GM19043 (cell line): ENCODE data around the gene TBC1D3B.
A peak's percentile ranks its signal among the peaks of the same experiment; 100 is the strongest.
"Not testable (repeated sequence)": the region's sequence is repeated elsewhere in the genome, so short reads cannot be mapped to it uniquely, and the experiment has no call there.

Experiments
- ATAC-seq: cut with Tn5 transposase; IDR thresholded peaks from one replicate; pipeline ENCODE4 v1.9.1; 2021; ENCODE audit warnings: low read depth; ENCODE audit not compliant: unreplicated experiment

Gene TBC1D3B

DNA sequence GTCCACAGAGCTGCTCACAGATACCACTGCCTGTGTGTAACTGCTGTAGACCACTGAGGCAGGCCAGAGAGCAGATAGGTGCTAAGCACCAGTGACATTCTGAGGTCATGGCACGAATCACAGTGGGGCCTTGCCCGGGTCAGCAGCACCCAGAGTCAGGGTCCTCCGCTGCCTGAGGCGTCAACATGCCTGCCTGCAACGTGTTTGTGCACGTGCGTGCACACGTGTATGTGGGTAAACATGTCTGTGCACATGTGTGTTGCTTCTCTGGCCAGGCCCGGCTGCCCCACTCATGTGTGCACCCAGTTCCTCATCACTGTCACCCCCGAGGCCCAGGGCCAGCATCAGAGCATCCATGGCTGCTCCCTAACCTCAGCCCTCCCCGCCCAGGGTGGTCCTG lies at the start of gene TBC1D3B:
Gene TBC1D3B (minus strand): TSS at position 101 of the 400 bp plus-strand sequence. CDS start 1,586 bp downstream, outside the sequence.
- ATAC-seq, result not testable (repeated sequence)

DNA sequence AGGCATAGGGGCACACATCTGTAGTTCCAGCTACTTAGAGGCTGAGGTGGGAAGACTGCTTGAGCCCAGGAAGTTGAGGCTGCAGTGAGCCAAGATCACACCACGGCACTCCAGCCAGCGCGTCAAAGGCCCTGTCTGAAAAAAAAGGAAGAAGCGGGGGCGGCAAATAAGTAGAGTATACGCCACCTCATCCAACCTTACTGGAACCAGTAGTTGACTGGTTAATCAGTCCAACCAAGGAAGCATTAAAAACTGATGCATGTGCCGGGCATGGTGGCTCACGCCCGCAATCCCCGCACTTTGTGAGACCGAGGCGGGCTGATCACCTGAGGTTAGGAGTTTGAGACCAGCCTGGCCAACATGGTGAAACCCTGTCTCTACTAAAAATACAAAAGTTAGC lies 46.5 kb upstream of the TBC1D3B start:
- not testable (repeated sequence) for ATAC-seq

DNA sequence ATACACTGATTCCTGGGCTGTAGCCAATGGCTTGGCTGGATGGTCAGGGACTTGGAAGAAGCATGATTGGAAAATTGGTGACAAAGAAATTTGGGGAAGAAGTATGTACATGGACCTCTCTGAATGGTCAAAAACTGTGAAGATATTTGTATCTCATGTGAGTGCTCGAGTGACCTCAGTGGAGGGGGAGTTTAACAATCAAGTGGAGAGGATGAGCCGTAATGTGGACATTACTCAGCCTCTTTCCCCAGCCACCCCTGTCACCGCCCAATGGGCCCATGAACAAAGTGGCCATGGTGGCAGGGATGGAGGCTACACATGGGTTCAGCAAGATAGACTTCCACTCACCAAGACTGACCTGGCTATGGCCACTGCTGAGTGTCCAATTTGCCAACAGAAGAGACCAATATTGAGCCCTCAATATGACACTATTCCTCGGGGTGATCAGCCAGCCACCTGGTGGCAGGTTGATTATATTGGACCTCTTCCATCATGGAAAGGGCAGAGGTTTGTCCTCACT lies 45.2 kb upstream of the TBC1D3B start:
- ATAC-seq, result not testable (repeated sequence)

DNA sequence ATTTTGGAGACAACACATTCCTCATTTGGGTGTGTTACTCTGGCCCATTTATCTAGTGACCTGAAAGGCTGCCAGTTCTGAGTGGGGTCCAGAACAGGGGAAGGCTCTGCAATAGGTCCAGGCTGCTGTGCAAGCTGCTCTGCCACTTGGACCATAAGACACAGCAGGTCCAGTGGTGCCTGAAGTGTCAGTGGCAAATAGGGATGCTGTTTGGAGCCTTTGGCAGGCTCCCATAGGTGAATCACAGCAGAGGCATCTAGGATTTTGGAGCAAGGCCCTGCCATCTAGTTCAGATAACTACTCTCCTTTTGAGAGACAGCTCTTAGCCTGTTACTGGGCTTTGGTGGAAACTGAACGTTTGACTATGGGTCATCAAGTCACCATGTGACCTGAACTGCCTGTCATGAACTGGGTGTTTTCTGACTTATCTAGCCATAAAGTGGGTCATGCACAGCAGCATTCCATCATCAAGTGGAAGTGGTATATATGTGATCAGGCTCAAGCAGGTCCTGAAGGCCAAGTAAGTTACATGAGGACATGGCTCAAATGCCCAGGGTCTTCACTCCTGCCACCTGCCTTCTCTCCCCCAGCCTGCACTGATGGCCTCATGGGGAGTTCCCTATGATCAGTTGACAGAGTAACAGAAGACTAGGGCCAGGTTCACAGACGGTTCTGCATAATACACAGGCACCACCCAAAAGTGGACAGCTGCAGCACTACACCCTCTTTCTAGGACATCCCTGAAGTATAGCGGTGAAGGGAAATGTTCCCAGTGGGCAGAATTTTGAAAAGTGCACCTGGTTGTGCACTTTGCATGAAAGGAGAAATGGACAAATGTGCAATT lies 44.5 kb upstream of the TBC1D3B start:
- not testable (repeated sequence) for ATAC-seq

DNA sequence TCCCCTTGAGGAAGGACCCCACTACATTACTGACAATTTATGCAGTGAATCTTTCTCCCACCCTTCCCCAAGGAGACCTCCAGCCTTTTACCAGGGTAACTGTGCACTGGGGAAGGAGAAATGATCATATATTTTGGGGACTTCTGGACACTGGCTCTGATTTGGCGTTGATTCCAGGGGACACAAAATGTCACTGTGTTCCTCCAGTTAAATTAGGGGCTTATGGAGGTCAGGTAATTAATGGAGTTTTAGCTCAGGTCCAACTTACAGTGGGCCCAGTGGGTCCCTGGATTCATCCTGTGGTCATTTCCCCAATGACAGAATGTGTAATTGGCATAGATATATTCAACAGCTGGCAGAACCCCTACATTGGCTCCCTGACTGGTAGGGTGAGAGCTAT lies 43.1 kb upstream of the TBC1D3B start:
- not testable (repeated sequence) for ATAC-seq

DNA sequence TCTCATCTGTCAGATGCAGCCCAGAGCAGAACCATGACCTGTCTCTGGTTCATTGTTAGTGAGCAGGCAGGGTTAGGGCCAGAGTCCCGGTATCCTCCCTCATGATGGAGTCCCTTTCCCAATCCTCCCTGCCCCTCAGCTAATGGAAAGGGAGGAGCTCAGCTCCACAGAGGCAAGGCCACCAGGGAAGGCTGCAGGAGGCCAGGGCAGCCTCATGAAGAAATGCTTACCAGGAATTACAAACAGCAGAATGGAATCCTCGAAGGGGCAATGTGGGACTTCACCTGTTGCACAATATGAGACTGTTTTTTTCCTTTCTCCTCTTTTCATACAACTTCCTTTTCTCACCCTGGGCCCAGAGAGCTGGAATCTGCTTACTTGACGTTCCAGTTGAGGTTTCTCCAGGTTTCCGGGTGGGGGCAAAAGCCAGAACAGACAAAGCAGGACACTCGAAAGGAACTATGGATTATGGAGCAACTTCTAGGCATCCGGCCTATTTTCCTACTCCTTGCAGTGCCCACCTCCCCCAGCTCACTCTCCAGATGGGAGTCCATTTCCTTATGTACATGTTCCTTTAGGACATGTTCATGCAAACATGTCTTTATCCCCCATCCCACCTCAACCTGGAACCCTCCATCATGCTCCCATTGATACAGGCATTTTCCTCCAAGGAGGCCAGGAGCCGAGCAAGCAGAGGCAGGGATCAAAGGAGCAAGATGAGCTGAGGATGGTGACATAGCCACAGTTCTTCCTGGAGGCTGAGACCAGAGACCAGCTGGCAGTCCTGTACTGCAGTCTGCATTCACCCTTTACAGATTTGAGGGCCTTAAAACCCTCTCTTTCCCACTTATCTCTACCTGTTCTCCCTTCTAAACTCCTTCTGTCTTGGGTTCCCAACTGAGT lies 39.2 kb upstream of the TBC1D3B start:
- ATAC-seq, result not testable (repeated sequence)

DNA sequence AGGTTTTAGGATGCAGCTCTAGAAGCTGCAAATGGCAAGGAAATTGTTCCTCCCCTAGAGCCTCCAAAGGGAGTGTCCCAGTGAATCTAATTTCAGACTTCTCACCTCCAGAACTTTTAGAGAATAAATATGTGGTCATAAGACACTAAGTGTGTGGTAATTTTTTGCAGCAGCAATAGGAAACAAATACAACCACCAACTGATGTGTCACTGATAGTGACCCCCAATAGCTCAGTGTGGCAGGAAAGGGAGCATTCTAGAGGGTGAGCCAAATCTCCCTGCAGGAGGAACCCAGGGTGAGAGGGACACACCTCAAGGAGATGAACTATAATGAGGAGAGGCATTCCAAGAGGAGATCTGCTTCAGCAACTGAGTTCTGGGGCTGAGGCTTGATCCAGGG lies 38.5 kb upstream of the TBC1D3B start:
- no peak for ATAC-seq

DNA sequence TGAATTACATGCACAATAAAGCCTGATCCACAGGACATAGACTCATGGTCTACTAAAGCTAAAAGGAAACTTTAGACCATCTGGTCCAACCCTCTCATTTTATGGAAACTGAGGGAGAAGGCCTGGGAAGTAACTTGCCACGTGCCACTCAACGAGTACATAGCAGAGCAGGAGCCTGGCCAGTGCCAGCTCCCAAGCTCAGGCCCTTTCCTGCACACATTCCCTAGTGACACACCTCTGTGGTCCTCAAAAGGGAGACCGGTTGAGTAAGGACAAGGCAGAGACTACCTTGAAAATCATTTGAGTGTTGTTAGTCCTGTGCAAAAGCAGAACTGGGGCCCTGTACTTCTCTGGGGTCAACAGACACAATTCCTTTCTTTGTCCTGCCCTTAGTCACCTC lies 37.3 kb upstream of the TBC1D3B start:
- no peak for ATAC-seq

DNA sequence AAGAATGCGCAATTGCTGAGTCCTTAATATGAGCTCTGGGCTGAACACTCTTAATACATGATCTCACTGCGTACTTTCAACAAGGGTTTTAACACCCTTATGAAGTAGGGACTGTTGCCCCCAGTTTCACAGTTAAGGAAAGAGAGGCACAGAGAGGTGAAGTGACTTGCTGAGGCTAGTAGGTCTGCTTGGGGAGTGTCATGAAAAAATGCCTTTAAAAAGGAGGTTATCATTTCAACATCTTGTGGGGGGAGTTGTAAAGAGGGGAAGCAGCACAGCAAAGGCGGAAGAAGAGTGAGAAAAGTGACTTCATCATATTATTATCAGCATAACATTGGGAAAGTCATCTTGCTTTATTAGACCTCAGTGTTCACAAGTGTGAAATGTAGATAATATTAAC lies 36.5 kb upstream of the TBC1D3B start:
- no peak for ATAC-seq

DNA sequence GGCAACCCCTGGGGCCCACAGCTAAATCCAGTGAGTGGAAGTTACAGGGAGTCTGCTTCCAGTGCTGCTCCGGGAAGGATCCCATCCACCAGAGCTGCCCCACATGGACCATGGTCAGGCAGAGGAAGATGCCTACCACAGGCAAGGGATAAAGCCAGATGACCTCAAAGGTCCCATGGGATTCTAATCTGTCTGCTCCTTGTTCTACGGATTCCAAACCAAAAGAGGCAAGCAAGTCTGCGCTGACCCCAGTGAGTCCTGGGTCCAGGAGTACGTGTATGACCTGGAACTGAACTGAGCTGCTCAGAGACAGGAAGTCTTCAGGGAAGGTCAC lies 35.8 kb upstream of the TBC1D3B start:
- no peak for ATAC-seq

DNA sequence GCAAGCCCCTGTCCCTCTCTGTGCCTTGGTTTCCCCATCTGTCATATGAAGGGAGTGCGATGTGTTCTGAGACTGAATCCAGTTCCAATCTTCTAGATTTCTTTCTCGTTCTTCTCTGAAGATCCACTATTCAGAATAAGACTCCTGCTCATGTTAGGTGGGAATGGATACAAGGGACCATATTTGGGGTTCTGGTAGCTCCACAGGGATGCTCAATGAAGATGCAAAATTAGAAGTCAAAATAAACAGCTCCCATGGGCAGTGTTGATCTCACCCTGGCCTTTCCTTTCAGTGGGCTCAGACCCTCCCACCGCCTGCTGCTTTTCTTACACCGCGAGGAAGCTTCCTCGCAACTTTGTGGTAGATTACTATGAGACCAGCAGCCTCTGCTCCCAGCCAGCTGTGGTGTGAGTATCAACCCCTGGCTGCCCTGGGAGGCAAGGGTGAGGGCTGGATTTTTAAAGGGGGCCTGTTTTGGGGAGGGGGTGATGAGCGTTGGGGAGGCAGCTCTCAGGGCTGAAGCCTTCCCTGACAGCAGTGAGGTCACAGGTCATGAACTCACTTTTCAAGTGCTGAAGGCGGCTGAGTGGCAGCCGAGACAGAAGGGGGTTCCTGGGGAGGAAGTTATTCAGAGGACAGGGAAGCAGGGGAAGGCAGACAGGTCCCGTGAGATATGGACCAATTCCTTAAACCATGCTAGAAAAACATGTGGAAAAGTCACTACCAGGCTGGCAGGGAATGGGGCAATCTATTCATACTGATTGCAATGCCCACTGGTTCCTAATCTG lies 35.2 kb upstream of the TBC1D3B start:
- ATAC-seq, result not testable (repeated sequence)

DNA sequence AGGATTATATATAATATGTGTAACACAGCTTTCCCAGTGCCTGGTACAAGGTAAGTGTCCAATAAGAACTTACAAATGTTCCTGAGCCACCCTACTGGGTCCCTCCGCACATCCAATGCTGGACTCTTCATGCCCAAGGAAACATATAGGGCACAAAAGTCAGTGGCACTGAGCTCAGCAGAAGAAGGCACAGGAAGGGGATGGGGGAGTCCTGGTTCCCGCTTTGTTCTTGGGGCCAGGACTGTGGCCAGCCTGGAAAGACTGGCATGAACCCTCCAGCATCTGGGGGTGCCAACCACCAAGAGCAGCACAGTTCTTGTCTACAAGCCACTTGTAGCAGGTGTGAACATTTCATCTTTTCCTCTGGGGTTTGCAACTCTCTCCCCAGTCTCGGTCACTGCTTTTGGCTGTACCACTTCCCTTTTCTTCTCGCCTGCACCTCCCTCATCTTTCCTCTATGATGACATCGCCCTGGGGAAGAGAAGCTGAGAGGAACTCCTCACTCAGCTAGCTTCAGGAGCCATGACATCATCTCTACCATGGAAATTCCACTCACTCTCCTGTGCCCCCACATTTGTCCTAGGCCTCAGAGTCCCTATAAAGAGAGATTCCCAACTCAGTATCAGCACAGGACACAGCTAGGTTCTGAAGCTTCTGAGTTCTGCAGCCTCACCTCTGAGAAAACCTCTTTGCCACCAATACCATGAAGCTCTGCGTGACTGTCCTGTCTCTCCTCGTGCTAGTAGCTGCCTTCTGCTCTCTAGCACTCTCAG lies 34.2 kb upstream of the TBC1D3B start, which contains the start of gene CCL4L2:
Gene CCL4L2 (plus strand): TSS at position 625 of the 773 bp plus-strand sequence.
- peak; percentile 66 for ATAC-seq

DNA sequence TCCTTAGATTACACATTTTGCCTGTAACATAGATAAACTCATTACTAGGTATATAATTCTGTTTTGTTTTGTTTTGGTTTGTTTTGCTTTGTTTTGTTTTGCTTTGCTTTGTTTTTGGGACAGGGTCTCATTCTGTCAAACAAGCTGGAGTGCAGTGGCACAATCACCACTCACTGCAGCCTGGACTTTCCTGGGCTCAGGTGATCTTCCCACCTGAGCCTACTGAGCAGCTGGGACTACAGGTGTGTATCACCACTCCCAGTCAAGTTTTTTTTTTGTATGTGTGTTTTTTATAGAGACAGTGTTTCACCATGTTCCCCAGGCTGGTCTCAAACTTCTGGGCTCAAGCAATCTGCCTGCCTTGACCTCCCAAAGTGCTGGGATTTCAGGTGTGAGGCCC lies 33.1 kb upstream of the TBC1D3B start:
- no peak for ATAC-seq

DNA sequence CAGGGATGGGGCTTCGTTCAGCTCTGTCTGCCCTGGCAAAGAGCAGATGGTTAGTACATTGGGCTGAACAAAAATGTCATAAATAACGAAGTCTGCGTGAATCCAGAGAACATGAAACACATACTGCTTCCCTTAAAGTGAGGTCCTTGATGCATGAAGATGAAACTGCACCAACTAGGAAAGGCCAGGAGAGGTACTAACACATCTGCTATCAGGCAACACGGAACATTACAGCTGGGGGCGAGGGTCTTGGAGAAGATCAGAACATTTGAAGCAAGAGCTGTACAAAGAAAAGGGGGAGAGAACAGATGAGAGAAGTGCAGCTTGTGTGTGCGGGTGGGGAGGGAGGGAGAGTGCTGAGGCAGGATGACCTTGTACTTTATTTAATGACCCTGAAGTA lies 30.9 kb upstream of the TBC1D3B start:
- not testable (repeated sequence) for ATAC-seq

DNA sequence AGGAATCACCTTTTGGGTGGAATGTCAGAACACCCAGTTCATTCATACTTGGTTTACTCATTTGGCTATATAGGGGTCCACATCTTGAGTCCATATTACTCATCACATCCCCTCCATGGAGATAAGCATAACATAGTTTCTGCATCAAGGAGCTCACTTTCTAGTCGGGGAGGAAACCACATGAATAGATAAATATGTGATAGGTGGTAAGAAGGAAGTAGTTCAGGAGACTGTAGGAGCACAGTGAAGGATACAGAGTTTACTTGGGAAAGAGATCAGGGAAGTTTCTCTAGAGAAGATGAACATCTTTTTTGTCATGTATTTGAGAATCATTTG lies 30.0 kb upstream of the TBC1D3B start:
- not testable (repeated sequence) for ATAC-seq

DNA sequence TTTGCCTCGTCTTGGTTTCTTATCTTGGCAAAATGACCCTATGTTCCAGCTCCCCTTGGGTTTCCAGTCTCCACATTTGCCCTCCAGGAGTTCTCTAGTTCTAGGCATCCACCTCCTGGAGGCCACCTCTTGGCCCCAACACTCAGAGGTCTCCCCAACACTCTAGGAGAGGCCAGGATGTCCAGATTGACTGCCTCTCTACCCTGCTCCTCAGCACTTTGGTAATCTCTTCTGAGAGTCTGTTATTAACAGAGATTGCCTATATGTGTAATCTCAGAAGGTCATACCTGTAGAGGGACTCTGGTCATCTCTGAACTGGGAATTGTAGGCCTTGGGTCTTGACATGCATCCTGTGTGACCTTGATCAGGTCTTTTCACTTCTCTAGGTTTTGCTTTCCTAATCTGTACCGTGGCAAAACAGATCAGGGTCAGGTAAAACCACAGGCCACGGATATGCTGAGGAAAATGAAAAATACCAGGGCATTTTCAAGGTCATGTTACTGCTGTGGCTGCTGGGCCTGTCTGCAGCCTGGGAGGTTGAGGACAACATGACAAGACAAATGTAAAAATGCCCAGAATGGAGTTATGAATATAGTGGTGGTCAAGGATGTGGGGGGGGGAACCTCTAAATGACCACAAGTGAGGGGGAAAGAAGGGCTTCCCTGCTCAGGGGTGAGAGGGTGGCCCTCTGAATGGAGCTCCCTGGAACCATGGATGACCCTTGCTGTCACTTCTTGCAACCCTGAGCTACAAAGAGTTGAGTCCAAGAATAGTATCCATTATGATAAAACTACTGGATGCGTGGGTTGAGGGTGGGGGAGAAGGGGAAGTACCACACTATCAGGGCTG lies 29.4 kb upstream of the TBC1D3B start:
- no peak for ATAC-seq

DNA sequence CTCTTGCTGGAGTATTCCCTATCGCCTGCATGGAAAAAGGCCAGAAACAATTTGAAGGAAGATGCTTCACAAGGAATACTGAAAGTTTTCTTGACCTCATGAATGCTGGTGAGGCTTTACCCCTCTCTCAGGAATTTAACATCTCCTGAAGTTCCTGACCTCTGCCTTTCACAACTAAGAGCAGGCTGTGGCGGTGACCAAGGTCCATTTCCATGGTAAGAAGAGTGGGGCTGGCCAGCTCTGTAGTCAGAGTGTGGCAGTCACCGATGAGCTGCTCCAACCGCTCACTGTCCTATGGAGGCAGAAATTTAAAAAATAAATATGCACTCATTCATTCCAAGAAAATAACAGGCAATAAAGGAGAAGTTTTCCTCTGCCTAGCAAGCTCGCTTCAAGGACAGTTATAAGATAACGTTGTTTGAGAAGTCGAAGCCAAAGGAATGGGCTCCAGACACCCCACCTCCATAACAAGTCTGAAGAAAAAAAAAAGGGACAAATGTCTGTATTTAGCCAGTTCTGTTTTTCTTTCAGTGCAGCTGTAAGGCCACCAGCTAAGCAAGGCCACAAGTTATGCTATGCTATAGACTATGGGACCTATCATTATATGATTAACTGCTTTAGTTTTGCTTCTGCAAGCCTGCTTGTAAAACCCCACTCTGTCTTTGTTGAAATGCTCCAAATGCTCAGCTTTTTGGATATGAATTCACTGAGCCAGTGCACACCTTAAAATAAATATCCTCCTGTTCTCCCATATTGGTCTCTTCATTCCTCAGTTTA lies 28.5 kb upstream of the TBC1D3B start:
- ATAC-seq, result no peak

DNA sequence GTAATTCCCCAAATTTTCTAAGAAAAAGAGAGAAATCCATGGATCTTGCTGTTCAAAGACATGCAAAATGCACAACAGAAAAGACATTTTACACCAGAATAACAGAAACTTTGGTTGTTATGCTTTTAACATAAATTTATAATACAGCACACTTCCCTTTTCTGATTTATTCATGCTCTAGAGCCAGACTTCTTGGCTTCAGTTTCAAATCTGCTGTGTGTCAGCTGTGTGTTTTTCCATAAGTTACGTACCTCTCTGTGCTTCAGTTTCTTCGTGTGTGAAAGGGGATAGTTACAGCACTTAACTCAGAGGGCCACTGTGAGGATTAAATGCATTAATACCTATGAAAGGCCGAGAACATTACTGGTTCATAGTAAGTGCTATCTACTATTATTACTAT lies 26.9 kb upstream of the TBC1D3B start:
- ATAC-seq, result no peak
